H9 (cell line): ENCODE results near the gene MTHFS. TPM values are rescaled to one million over a fixed set of nuclear protein-coding genes. Genes with fewer than 3 reads are reported as not detected.

Experiments
- DNase-seq: peaks from one replicate; pipeline ENCODE4 v3.0.0-alpha.2; 2017
- H2AFZ ChIP-seq: one replicate; pipeline ENCODE4 v1.6.1; 2013; ENCODE audit warnings: mild to moderate bottlenecking, low read length, control low read depth, moderate library complexity
- H2AK5ac ChIP-seq: 2 replicates; pipeline ENCODE4 v1.6.1; 2013; ENCODE audit warnings: low read length, control low read depth, mixed read lengths; ENCODE audit not compliant: insufficient read length
- H2BK120ac ChIP-seq: one replicate; pipeline ENCODE4 v1.6.1; 2013; ENCODE audit warnings: low read depth, mild to moderate bottlenecking, low read length, control low read depth, inconsistent platforms; ENCODE audit not compliant: poor library complexity, severe bottlenecking
- H2BK12ac ChIP-seq: 2 replicates; pipeline ENCODE4 v1.6.1; 2013; ENCODE audit warnings: low read length, control low read depth, mixed read lengths, low read depth; ENCODE audit not compliant: insufficient read length
- H2BK15ac ChIP-seq: 2 replicates; pipeline ENCODE4 v1.6.1; 2013; ENCODE audit warnings: low read depth, low read length, control low read depth
- H2BK20ac ChIP-seq: one replicate; pipeline ENCODE4 v1.6.1; 2013; ENCODE audit warnings: low read depth, mild to moderate bottlenecking, low read length, control low read depth, inconsistent platforms; ENCODE audit not compliant: poor library complexity, severe bottlenecking
- H2BK5ac ChIP-seq: 2 replicates; pipeline ENCODE4 v1.6.1; 2013; ENCODE audit warnings: low read length, control low read depth, mixed read lengths; ENCODE audit not compliant: insufficient read length
- H3K14ac ChIP-seq: 2 replicates; pipeline ENCODE4 v1.6.1; 2013; ENCODE audit warnings: low read length, control low read depth; ENCODE audit not compliant: insufficient read depth
- H3K18ac ChIP-seq: 2 replicates; pipeline ENCODE4 v1.6.1; 2013; ENCODE audit warnings: low read depth, mild to moderate bottlenecking, mixed read lengths, low read length, control low read depth; ENCODE audit not compliant: insufficient read length
- H3K23ac ChIP-seq: 2 replicates; pipeline ENCODE4 v1.6.1; 2013; ENCODE audit warnings: low read length, control low read depth, mixed read lengths, low read depth; ENCODE audit not compliant: insufficient read length
- H3K23me2 ChIP-seq: 2 replicates; pipeline ENCODE4 v1.6.1; 2013; ENCODE audit warnings: low read depth, mild to moderate bottlenecking, mixed read lengths, low read length, control low read depth; ENCODE audit not compliant: insufficient read length, poor library complexity, severe bottlenecking
- H3K27ac ChIP-seq: 2 replicates; pipeline ENCODE4 v1.5.1; 2013; ENCODE audit warnings: low read length, control low read depth, mixed read lengths, low read depth; ENCODE audit not compliant: insufficient read length
- H3K27me3 ChIP-seq: 2 replicates; pipeline ENCODE4 v1.6.1; 2013; ENCODE audit warnings: low read length, control low read depth, inconsistent platforms; ENCODE audit not compliant: insufficient read depth
- H3K4ac ChIP-seq: 2 replicates; pipeline ENCODE4 v1.6.1; 2013; ENCODE audit warnings: low read depth, mild to moderate bottlenecking, control low read depth, inconsistent platforms, low read length, moderate library complexity
- H3K4me1 ChIP-seq: 2 replicates; pipeline ENCODE4 v1.6.1; 2013; ENCODE audit warnings: low read length, control low read depth, inconsistent platforms; ENCODE audit not compliant: insufficient read depth
- H3K4me2 ChIP-seq: 2 replicates; pipeline ENCODE4 v1.6.1; 2013; ENCODE audit warnings: low read length, control low read depth, mixed read lengths; ENCODE audit not compliant: insufficient read length, insufficient read depth
- H3K56ac ChIP-seq: 2 replicates; pipeline ENCODE4 v1.6.1; 2013; ENCODE audit warnings: low read depth, mild to moderate bottlenecking, mixed read lengths, low read length, control low read depth; ENCODE audit not compliant: insufficient read length
- H3K79me1 ChIP-seq: 2 replicates; pipeline ENCODE4 v1.6.1; 2013; ENCODE audit warnings: low read depth, mild to moderate bottlenecking, moderate library complexity, low read length, control low read depth, inconsistent platforms; ENCODE audit not compliant: insufficient read depth, poor library complexity, severe bottlenecking
- H3K79me2 ChIP-seq: 2 replicates; pipeline ENCODE4 v1.6.1; 2013; ENCODE audit warnings: low read length, control low read depth, inconsistent platforms; ENCODE audit not compliant: insufficient read depth
- H3K9ac ChIP-seq: 2 replicates; pipeline ENCODE4 v1.6.1; 2013; ENCODE audit warnings: low read length, control low read depth, mixed read lengths; ENCODE audit not compliant: insufficient read length; ENCODE audit errors: extremely low read depth
- H3K9me3 ChIP-seq: one replicate; pipeline ENCODE4 v1.6.1; 2013; ENCODE audit warnings: low read depth, low read length, inconsistent platforms; ENCODE audit not compliant: control insufficient read depth
- H3T11ph ChIP-seq: one replicate; pipeline ENCODE4 v1.6.1; 2013; ENCODE audit warnings: mild to moderate bottlenecking, low read length, control low read depth, inconsistent platforms
- H4K20me1 ChIP-seq: one replicate; pipeline ENCODE4 v1.6.1; 2013; ENCODE audit not compliant: control insufficient read depth, insufficient read length, insufficient read depth
- H4K5ac ChIP-seq: 2 replicates; pipeline ENCODE4 v1.6.1; 2013; ENCODE audit warnings: low read depth, mild to moderate bottlenecking, mixed read lengths, low read length, control low read depth; ENCODE audit not compliant: insufficient read length
- H4K8ac ChIP-seq: replicated peaks from 2 replicates; pipeline ENCODE4 v1.6.1; 2013; ENCODE audit warnings: low read length, control low read depth, mixed read lengths, low read depth; ENCODE audit not compliant: insufficient read length
- H4K91ac ChIP-seq: 2 replicates; pipeline ENCODE4 v1.6.1; 2013; ENCODE audit warnings: low read depth, mild to moderate bottlenecking, moderate library complexity, mixed read lengths, low read length, control low read depth; ENCODE audit not compliant: insufficient read length
- H3K27ac Mint-ChIP-seq, 3 experiments: 2 replicates in 2 of 3; 3 replicates in 1 of 3; pipeline ENCODE4 v1.8.0; 2020 to 2021; ENCODE audit warnings: mixed read lengths in 3 of 3, mild to moderate bottlenecking in 1 of 3, moderate library complexity in 1 of 3
- H3K27me3 Mint-ChIP-seq: 2 replicates; pipeline ENCODE4 v1.8.0; 2021; ENCODE audit warnings: low read depth, mild to moderate bottlenecking, moderate library complexity, mixed read lengths
- H3K36me3 Mint-ChIP-seq, 3 experiments: 2 replicates in 2 of 3; 3 replicates in 1 of 3; pipeline ENCODE4 v1.8.0; 2020 to 2021; ENCODE audit warnings: low read depth in 3 of 3, mixed read lengths in 3 of 3; ENCODE audit not compliant: insufficient read depth in 1 of 3
- H3K4me1 Mint-ChIP-seq, 2 experiments: 2 replicates each; pipeline ENCODE4 v1.8.0; 2020; ENCODE audit warnings: mixed read lengths in 2 of 2
- H3K4me3 Mint-ChIP-seq, 2 experiments: 2 replicates in 1 of 2; 3 replicates in 1 of 2; pipeline ENCODE4 v1.8.0; 2020 to 2021; ENCODE audit warnings: mild to moderate bottlenecking in 2 of 2, mixed read lengths in 2 of 2, moderate library complexity in 1 of 2
- H3K9me3 Mint-ChIP-seq, 2 experiments: 2 replicates in 1 of 2; 3 replicates in 1 of 2; pipeline ENCODE4 v1.8.0; 2020; ENCODE audit warnings: mild to moderate bottlenecking in 2 of 2, mixed read lengths in 2 of 2, moderate library complexity in 1 of 2
- WGBS: extraction: QIAGEN DNeasy Blood & Tissue Kit; methylation state at CpG from one replicate; pipeline ENCODE4 v1.1.7; 2013; ENCODE audit warnings: missing lambda C conversion rate, low lambda C conversion rate, mixed read lengths; ENCODE audit not compliant: insufficient read length; ENCODE audit errors: extremely low coverage; 5-methylcytosine and 5-hydroxymethylcytosine counted together
- total RNA-seq: library from RNA; stranded (reverse); gene quantifications from 2 replicates; pipeline ENCODE4 v1.2.1, GENCODE V29; 2021
- TF ChIP-seq, protein P1 (sequence below): fragments of 200-600 bp; sonication (generic); conservative IDR thresholded peaks from 3 replicates; pipeline ENCODE4 v1.8.0; 2021; ENCODE audit warnings: antibody characterized with exemption, mild to moderate bottlenecking

Gene MTHFS
- total RNA-seq, 1 experiment from 2014 or later = 36.9 TPM

DNA sequence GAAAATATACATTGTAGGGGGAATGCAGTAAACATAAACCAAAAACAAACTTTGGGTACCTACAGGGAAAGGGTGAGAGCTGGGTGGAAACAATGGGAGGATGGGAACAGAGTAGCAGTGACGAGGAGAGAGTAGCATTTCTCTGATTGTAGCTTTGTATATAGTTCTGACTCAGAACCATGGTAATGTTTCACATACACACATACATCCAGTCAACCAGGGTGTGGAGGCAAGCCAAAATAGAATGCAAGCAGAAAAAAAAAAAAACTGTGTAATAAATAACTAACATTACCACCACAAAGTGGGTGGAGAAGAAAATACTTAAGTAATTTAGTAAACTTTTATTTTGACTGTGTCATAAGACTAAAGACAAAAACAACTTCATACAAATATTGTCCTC, 47.0 kb upstream of the MTHFS start:
- no peak for DNase-seq
- WGBS = no CpG with 5 or more reads among the region's 1 CpG
- H3T11ph ChIP-seq = no peak overlapping the region
- no peak overlapping the region for H2BK12ac ChIP-seq
- H3K4me1 ChIP-seq = no peaks in the 10 kb centered on the region; the same call in 1 of the 2 replicates
- Mint-ChIP-seq H3K36me3 (no peaks in the 10 kb centered on the region), H3K4me3 (no peak overlapping the region), H3K27me3 (peaks cover 1% of the 10 kb centered on the region), H3K4me1 (no peaks in the 10 kb centered on the region), H3K9me3 (no peaks in the 10 kb centered on the region), H3K27ac (no peak overlapping the region)
- no peak overlapping the region for H4K8ac ChIP-seq
- H3K79me2 ChIP-seq = no peaks in the 10 kb centered on the region
- no peak overlapping the region for H3K9ac ChIP-seq
- H2AK5ac ChIP-seq = no peak overlapping the region
- H2BK15ac ChIP-seq = no peak overlapping the region
- H4K5ac ChIP-seq = no peak overlapping the region
- TF ChIP-seq, protein P1, sequence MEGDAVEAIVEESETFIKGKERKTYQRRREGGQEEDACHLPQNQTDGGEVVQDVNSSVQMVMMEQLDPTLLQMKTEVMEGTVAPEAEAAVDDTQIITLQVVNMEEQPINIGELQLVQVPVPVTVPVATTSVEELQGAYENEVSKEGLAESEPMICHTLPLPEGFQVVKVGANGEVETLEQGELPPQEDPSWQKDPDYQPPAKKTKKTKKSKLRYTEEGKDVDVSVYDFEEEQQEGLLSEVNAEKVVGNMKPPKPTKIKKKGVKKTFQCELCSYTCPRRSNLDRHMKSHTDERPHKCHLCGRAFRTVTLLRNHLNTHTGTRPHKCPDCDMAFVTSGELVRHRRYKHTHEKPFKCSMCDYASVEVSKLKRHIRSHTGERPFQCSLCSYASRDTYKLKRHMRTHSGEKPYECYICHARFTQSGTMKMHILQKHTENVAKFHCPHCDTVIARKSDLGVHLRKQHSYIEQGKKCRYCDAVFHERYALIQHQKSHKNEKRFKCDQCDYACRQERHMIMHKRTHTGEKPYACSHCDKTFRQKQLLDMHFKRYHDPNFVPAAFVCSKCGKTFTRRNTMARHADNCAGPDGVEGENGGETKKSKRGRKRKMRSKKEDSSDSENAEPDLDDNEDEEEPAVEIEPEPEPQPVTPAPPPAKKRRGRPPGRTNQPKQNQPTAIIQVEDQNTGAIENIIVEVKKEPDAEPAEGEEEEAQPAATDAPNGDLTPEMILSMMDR = no peak
- H2BK120ac ChIP-seq = no peak overlapping the region
- H4K91ac ChIP-seq = no peak overlapping the region
- H3K9me3 ChIP-seq = no peaks in the 10 kb centered on the region
- H2BK20ac ChIP-seq = no peak overlapping the region
- no peaks in the 10 kb centered on the region for H3K79me1 ChIP-seq
- no peaks in the 10 kb centered on the region for H4K20me1 ChIP-seq
- H3K4ac ChIP-seq = no peak overlapping the region
- H3K23ac ChIP-seq = no peak overlapping the region
- H3K56ac ChIP-seq = no peak overlapping the region
- no peak overlapping the region for H3K14ac ChIP-seq
- no peak overlapping the region for H3K4me2 ChIP-seq
- H3K27me3 ChIP-seq = no peaks in the 10 kb centered on the region
- no peak overlapping the region for H3K27ac ChIP-seq
- H2AFZ ChIP-seq = no peak overlapping the region
- H3K18ac ChIP-seq = no peak overlapping the region
- no peak overlapping the region for H2BK5ac ChIP-seq
- H3K23me2 ChIP-seq = no peaks in the 10 kb centered on the region
